HG03095 (cell line): ENCODE results near the gene RPS27A.
A peak's percentile ranks its signal among the peaks of the same experiment; 100 is the strongest.
"Not testable (repeated sequence)": the region's sequence is repeated elsewhere in the genome, so short reads cannot be mapped to it uniquely, and the experiment has no call there.

Experiments used
- ATAC-seq: cut with Tn5 transposase; IDR thresholded peaks from one replicate; pipeline ENCODE4 v1.9.1; 2021; ENCODE audit warnings: moderate library complexity; ENCODE audit not compliant: unreplicated experiment

RPS27A gene

GRCh38 chr2:55236992-55237543, 4.6 kb downstream of the RPS27A start:
- no peak for ATAC-seq

GRCh38 chr2:55239656-55240222, 7.3 kb downstream of the RPS27A start:
- ATAC-seq = no peak

- ATAC-seq = not testable (repeated sequence)
These were observed 9.1 kb downstream of the RPS27A start for GRCh38 chr2:55241582-55241981.

GRCh38 chr2:55242617-55243016, 10.1 kb downstream of the RPS27A start:
- ATAC-seq = no peak

GRCh38 chr2:55245411-55245810, 12.9 kb downstream of the RPS27A start:
- no peak for ATAC-seq

GRCh38 chr2:55247025-55247424, 14.5 kb downstream of the RPS27A start:
- ATAC-seq = no peak

GRCh38 chr2:55252832-55253231, 20.3 kb downstream of the RPS27A start:
- ATAC-seq = no peak

- not testable (repeated sequence) for ATAC-seq
These were observed 27.1 kb downstream of the RPS27A start for GRCh38 chr2:55259586-55259985.

- no peak for ATAC-seq
These were observed 35.9 kb downstream of the RPS27A start for GRCh38 chr2:55268288-55268906.

GRCh38 chr2:55268907-55269644, 36.6 kb downstream of the RPS27A start, which contains the start of gene MTIF2:
MTIF2 (minus strand) TSS chr2:55269231; CDS start chr2:55263858, 5,373 bp downstream.
- ATAC-seq = peak; percentile 96

- ATAC-seq = no peak
These were observed 37.1 kb downstream of the RPS27A start for GRCh38 chr2:55269645-55269990.

GRCh38 chr2:55274346-55274745, 41.9 kb downstream of the RPS27A start:
- ATAC-seq = not testable (repeated sequence)

- ATAC-seq = no peak
These were observed 44.8 kb downstream of the RPS27A start for GRCh38 chr2:55277310-55277709.

GRCh38 chr2:55279214-55279835, 46.8 kb downstream of the RPS27A start:
- not testable (repeated sequence) for ATAC-seq

GRCh38 chr2:55279859-55280424, 47.5 kb downstream of the RPS27A start:
- ATAC-seq = not testable (repeated sequence)

- ATAC-seq = not testable (repeated sequence)
These were observed 48.5 kb downstream of the RPS27A start for GRCh38 chr2:55280851-55281546.

GRCh38 chr2:55282110-55282917, 49.8 kb downstream of the RPS27A start:
- peak; percentile 98 for ATAC-seq

- ATAC-seq = no peak
These were observed 50.6 kb downstream of the RPS27A start for GRCh38 chr2:55283083-55283482.
